RPMI8226 (cell line): ENCODE data around the gene PLCB3.
A peak's percentile ranks its signal among the peaks of the same experiment; 100 is the strongest.

Experiments used
- DNase-seq: peaks from one replicate; pipeline ENCODE4 v3.0.0-alpha.2; 2015

Gene PLCB3

GRCh38 chr11:64222651-64223000, 28.7 kb upstream of the PLCB3 start:
- DNase-seq = no peak

DNA sequence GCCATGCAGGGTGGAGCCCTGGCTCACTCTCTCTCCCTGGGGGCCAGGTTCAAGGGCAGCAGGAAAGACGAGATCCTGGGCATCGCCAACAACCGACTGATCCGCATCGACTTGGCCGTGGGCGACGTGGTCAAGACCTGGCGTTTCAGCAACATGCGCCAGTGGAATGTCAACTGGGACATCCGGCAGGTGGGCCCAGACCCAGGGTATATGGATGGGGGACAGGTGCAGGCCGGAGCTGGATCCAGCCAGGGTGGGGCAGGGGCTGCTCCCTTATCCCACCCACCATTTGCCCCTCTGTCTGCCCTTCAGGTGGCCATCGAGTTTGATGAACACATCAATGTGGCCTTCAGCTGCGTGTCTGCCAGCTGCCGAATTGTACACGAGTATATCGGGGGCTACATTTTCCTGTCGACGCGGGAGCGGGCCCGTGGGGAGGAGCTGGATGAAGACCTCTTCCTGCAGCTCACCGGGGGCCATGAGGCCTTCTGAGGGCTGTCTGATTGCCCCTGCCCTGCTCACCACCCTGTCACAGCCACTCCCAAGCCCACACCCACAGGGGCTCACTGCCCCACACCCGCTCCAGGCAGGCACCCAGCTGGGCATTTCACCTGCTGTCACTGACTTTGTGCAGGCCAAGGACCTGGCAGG, 28.2 kb upstream of the PLCB3 start:
- DNase-seq = no peak

GRCh38 chr11:64224151-64224890, 27.0 kb upstream of the PLCB3 start:
- DNase-seq = no peak

- DNase-seq = no peak
These were observed 26.3 kb upstream of the PLCB3 start for GRCh38 chr11:64224891-64225607.

GRCh38 chr11:64225608-64226506, 25.5 kb upstream of the PLCB3 start, which contains the start of the genes NUDT22 and TRPT1:
Gene NUDT22 (plus strand): TSS chr11:64226274. CDS start chr11:64226653, 379 bp downstream.
Gene TRPT1 (minus strand): TSS chr11:64226186. CDS start chr11:64225860, 326 bp downstream.
- peak; percentile 97 for DNase-seq

DNA sequence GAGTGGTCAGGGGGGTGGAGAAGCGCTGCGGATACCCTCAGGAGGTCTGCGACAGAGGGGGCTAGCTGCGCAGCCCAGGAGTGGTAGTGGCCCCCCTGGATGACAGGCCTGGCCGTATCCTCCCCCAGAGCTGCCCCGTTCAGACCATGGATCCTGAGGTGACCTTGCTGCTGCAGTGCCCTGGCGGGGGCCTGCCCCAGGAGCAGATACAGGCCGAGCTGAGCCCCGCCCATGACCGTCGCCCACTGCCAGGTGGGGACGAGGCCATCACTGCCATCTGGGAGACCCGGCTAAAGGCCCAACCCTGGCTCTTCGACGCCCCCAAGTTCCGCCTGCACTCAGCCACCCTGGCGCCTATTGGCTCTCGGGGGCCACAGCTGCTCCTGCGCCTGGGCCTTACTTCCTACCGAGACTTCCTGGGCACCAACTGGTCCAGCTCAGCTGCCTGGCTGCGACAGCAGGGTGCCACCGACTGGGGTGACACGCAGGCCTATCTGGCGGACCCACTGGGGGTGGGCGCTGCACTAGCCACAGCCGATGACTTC, 24.8 kb upstream of the PLCB3 start:
- DNase-seq = peak; percentile 87

GRCh38 chr11:64227405-64227956, 23.8 kb upstream of the PLCB3 start:
- peak; percentile 48 for DNase-seq

DNA sequence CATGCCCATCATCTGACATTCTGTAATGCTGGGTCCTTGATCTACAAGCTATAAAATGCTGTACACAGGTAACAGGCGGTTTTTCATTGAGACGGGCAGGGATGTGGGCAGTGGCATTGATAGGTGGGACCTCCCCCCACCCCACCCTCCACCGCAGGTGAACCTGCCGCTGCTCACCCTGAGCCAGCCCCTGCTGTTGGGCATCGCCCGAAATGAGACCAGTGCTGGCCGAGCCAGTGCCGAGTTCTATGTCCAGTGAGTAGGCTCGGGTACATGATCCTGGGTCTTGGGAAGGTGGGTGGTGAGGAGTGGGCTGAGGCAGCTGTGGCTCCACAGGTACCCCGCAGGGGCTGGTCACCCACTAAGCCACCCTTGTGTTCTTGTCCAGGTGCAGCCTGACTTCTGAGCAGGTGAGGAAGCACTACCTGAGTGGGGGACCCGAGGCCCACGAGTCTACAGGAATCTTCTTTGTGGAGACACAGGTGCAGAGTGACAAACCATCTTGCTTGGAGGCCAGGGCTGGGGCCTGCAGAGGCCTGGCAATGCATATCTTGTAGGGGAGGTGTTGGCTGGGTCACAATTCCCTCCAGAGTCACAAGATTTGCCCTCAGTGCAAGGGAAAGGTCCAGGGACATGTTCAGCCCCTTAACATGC, 22.1 kb upstream of the PLCB3 start:
- no peak for DNase-seq

DNA sequence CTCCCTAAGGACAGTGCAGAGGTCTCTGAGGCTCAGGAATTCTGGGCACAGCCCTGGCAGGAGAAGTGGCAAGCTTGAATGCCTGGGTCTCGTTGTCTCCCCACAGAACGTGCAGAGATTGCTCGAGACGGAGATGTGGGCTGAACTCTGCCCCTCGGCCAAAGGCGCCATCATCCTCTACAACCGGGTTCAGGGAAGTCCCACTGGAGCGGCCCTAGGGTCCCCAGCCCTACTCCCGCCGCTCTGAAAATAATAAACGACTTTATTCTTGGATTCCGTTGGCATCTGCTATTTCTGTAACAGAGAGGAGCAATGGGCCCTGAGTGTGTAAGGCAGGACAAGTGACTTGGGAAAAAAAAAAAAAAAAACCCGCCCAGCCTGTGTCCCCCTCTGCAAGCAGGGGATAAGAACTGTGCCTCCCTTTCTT, 21.6 kb upstream of the PLCB3 start:
- no peak for DNase-seq

DNA sequence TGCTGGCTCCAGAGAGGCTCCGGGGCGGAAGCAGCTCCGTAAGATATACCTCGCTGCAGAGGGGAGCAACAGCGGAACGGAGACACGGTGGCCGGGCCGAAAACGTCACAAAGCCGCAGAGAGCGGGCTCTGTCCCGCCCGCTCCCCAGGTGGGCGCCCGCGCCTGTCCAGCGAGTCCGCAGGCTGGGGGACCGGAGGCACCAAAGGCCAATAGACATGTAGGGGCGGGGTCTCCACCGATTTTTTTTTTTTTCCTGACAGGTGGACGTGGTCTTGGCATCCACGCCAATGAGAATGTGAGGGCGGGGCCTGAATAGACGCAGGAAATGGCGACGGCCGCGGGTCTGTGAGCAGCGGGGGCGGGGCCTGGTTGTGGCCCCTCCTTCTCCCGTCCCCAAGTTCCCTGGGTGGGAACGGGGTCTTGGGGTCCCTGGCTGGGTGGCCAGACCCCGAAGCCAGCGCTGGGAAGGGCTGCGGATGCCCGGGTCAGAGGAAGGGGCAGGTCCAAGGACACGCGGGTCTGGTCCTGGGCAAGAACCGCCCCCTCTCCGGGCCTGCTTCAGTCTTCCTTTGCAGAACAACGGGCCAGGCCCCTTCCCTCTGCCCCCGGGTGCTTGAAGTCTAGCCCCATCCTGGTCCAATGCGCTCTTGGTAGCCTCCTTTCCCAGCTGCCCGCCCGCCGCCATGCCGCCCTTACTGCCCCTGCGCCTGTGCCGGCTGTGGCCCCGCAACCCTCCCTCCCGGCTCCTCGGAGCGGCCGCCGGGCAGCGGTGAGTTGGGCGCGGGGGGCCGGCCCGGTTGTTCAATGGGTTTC, 21.0 kb upstream of the PLCB3 start, which contains the start of gene DNAJC4:
TSS of gene DNAJC4 (plus strand) at position 378 of the 814 bp plus-strand sequence. CDS start at position 685, 307 bp downstream.
- peak; percentile 98 for DNase-seq

GRCh38 chr11:64230985-64231365, 20.4 kb upstream of the PLCB3 start:
- DNase-seq = peak; percentile 45

- DNase-seq = peak; percentile 39
These were observed 19.8 kb upstream of the PLCB3 start for GRCh38 chr11:64231546-64231945.

DNA sequence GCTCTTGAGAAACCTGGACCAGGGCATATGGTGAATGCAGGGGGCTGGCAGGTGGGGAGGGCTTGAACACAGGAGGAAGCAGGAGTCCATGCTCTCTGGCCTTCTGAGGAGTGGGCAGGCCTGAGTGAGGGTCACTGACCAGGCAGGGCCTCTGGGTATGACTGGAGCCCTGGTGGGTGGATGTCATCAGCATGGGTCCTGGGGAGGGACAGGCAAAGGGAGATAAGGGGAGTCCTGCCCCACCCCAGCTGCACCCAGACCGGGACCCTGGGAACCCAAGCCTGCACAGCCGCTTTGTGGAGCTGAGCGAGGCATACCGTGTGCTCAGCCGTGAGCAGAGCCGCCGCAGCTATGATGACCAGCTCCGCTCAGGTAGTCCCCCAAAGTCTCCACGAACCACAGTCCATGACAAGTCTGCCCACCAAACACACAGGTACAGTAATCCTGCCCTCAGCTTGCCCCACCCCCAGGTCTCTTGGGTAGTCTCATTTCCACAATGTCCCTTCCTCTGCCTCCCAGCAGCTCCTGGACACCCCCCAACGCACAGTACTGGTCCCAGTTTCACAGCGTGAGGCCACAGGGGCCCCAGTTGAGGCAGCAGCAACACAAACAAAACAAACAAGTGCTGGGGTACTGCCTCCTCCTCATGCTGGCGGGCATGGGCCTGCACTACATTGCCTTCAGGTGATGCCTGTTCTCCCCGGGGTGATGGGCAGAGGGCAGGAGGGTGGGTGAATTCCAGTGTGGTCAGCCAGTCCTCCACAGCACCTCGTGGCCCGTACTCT, 19.0 kb upstream of the PLCB3 start:
- no peak for DNase-seq

GRCh38 chr11:64232967-64233315, 18.4 kb upstream of the PLCB3 start:
- no peak for DNase-seq

DNA sequence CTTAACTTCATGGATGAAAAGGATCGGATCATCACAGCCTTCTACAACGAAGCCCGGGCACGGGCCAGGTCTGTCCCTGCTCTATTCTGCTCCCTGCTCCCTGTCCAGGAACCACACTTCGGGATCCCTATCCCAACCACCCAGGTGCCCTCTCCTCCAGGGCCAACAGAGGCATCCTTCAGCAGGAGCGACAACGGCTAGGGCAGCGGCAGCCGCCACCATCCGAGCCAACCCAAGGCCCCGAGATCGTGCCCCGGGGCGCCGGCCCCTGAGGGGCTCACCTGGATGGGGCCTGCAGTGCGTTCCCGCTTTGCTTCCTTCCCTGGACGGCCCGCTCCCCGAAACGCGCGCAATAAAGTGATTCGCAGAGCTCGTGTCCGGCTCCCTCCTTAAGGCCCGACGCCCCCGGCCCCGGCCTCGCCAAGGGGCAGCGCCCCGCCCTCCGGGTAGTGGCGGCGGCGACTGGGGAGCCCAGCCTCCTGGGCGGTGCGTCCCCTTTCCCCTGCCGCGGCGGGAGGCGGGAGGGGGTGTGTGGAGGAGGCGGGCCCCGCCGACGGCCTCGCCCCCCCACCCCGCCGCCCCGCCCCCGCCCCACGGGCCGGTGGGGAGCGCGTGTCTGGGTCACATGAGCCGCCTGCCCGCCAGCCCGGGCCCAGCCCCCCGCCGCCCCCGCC, 17.3 kb upstream of the PLCB3 start, which contains the start of gene VEGFB:
TSS of gene VEGFB (plus strand) at position 672 of the 674 bp plus-strand sequence. CDS start 250 bp downstream, outside the sequence.
- DNase-seq = peak; percentile 89

DNA sequence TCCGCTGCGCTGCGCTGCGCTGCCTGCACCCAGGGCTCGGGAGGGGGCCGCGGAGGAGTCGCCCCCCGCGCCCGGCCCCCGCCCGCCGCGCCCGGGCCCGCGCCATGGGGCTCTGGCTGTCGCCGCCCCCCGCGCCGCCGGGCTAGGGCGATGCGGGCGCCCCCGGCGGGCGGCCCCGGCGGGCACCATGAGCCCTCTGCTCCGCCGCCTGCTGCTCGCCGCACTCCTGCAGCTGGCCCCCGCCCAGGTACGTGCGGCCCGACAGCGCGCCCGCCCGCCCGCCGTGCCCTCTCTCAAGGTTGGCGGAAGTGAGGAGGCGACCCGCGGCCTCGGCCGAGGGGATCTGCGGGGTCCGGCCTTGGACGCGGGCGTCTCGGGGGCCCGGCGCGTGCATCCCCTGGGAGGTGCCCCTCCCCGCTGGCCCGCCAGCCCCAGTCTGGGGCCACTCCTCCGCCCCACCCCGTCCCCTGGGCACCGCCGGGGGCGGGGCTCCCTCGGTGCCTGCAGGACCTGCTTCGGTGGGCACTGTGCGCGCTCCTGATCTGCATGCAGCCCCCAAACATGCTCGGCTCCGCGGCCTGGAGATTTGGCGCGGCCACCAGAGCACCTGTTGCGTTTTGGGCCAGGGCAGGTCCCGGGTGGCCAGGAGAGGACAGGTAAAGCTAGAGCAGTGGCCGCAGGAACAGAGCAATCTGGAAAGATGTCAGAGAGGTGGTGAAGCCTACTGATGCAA, 16.5 kb upstream of the PLCB3 start:
- DNase-seq = peak; percentile 83

DNA sequence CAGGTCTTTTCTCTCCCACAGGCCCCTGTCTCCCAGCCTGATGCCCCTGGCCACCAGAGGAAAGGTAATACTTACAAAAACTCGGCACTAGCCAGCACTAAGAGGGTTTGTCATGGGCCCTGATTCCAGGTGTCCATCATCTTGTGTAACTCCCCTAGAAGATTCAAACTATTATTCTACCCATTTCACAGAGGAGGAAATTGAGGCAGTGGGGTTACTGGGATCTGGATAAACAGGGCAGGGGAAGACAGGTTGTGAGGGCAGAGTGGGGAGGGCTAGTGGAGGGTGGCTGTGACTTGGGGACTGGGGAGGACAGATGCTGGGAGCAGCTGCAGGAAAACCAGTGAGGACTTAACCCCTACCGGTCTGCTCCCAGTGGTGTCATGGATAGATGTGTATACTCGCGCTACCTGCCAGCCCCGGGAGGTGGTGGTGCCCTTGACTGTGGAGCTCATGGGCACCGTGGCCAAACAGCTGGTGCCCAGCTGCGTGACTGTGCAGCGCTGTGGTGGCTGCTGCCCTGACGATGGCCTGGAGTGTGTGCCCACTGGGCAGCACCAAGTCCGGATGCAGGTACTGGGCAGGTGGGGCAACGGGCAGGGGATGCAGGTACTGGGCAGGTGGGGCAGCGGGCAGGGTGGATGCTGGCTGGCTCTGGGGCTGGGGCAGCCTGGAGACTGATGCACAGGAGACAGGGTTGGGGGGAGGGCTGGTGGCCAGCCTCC, 15.7 kb upstream of the PLCB3 start:
- DNase-seq = no peak
